Kidney (tissue), 14 donors: ENCODE results near the gene STARD5. TPM values are rescaled to one million over a fixed set of nuclear protein-coding genes. Genes with fewer than 3 reads are reported as not detected.

Experiments used
- DNase-seq, 5 donors: peaks; one replicate each; pipeline ENCODE4 v3.0.0-alpha.2; 2013 to 2020
- FAIRE-seq: peaks from 2 replicates; lab custom pipeline; 2012; peaks lifted over from hg19 to GRCh38; lab: Jason Lieb, UNC
- H3K27ac ChIP-seq, 2 donors: one replicate each; pipeline ENCODE4 v1.7.0; 2013; ENCODE audit warnings: low read depth in 2 of 2, low read length in 2 of 2, inconsistent platforms in 1 of 2
- H3K27me3 ChIP-seq: one replicate; pipeline ENCODE4 v1.7.1; 2013; ENCODE audit warnings: low read length, inconsistent platforms; ENCODE audit not compliant: control insufficient read depth, insufficient read depth
- H3K36me3 ChIP-seq, 3 donors: one replicate each; pipeline versions ENCODE4 v1.7.0 to v1.7.1; 2013; ENCODE audit warnings: low read length in 3 of 3, control low read depth in 1 of 3, inconsistent platforms in 1 of 3; ENCODE audit not compliant: insufficient read depth in 3 of 3, control insufficient read depth in 2 of 3
- H3K4me1 ChIP-seq, 3 donors: one replicate each; pipeline versions ENCODE4 v1.7.0 to v1.7.1; 2013; ENCODE audit warnings: low read length in 3 of 3, inconsistent platforms in 1 of 3, low read depth in 1 of 3; ENCODE audit not compliant: control insufficient read depth in 2 of 3, insufficient read depth in 2 of 3
- H3K4me3 ChIP-seq, 3 donors: one replicate each; pipeline versions ENCODE4 v1.7.0 to v1.8.1; 2013; ENCODE audit warnings: low read length in 3 of 3, control low read depth in 1 of 3, inconsistent platforms in 1 of 3
- H3K9ac ChIP-seq, 3 donors: one replicate each; pipeline versions ENCODE4 v1.7.0 to v1.7.1; 2013; ENCODE audit warnings: low read length in 3 of 3, control low read depth in 1 of 3, inconsistent platforms in 1 of 3
- H3K9me3 ChIP-seq, 3 donors: one replicate each; pipeline versions ENCODE4 v1.7.0 to v1.7.1; 2013; ENCODE audit warnings: low read length in 3 of 3, control low read depth in 1 of 3, inconsistent platforms in 1 of 3; ENCODE audit not compliant: control insufficient read depth in 2 of 3, insufficient read depth in 1 of 3
- intact Hi-C: fragments of 100-400 bp; cut with DNase I; formaldehyde crosslinking; loops from one replicate; pipeline ENCODE4 v1.11.1; 2022
- polyA plus RNA-seq: library from polyadenylated mRNA; stranded (reverse); fragments of 350-450 nt; fragmentation: Illumina TruSeq; extraction: RNeasy Lipid Tissue Mini Kit (QIAGEN cat#74804); gene quantifications from one replicate; pipeline ENCODE4 v1.2.3, GENCODE V29; 2014; ENCODE audit warnings: low read depth, low replicate concordance; ENCODE audit not compliant: insufficient read depth
- total RNA-seq: library from RNA; stranded (reverse); fragmentation: NEBNext Ultra II Directional; extraction: Animal tissue kit (Norgen Biotek cat#: 25700); gene quantifications from one replicate; pipeline ENCODE4 v1.2.1, GENCODE V29; 2021
- TF ChIP-seq, protein P1 (sequence below): IDR thresholded peaks from 3 replicates; pipeline ENCODE4 v1.5.1; 2012; ENCODE audit warnings: mild to moderate bottlenecking, moderate library complexity, borderline replicate concordance; ENCODE audit not compliant: insufficient read depth; ENCODE audit errors: extremely low read depth
- donor health status: control.
- donor health status: control.
- donor health status: control.
- donor health status: control.
- donor health status: control.
- donor health status: DM: yes; HTN: yes; CAD: no.
- donor health status: Normal renal cell carcinoma (clear cell type).

The STARD5 gene
- total and polyA plus RNA-seq, 2 donors from 2014 or later = 3.2 to 4.1 TPM

DNA sequence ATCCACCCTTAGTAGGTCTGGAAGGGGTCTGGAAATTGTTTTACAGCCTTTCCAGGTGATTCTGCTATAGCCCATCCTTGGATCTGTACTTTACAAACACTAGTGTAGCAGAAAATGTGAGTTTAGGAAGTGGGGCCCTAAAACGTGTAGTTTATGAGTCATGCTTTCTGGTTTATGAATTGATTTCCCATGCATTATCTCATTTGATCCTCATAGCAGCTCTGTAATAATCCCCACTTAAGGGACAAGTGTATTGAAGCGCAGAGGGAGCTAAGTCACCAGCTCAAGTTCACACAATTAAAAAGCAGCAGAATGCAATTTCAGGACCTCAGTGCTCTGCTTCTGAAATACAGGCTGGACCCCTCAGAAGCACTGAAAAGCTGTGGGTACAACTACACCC lies 22.7 kb upstream of the STARD5 start:
- no peak for DNase-seq
- H3K27ac ChIP-seq = no peak overlapping the region
- H3K9ac ChIP-seq = no peak overlapping the region
- no peaks in the 10 kb centered on the region for H3K27me3 ChIP-seq
- no peak for FAIRE-seq
- H3K4me3 ChIP-seq = no peak overlapping the region
- no peaks in the 10 kb centered on the region for H3K4me1 ChIP-seq
- TF ChIP-seq, protein P1, sequence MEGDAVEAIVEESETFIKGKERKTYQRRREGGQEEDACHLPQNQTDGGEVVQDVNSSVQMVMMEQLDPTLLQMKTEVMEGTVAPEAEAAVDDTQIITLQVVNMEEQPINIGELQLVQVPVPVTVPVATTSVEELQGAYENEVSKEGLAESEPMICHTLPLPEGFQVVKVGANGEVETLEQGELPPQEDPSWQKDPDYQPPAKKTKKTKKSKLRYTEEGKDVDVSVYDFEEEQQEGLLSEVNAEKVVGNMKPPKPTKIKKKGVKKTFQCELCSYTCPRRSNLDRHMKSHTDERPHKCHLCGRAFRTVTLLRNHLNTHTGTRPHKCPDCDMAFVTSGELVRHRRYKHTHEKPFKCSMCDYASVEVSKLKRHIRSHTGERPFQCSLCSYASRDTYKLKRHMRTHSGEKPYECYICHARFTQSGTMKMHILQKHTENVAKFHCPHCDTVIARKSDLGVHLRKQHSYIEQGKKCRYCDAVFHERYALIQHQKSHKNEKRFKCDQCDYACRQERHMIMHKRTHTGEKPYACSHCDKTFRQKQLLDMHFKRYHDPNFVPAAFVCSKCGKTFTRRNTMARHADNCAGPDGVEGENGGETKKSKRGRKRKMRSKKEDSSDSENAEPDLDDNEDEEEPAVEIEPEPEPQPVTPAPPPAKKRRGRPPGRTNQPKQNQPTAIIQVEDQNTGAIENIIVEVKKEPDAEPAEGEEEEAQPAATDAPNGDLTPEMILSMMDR = no peak
- no peaks in the 10 kb centered on the region for H3K9me3 ChIP-seq
- intact Hi-C loops = no loop called here
- no peaks in the 10 kb centered on the region for H3K36me3 ChIP-seq

GRCh38 chr15:81343371-81343770 lies 19.4 kb upstream of the STARD5 start:
- no peaks in the 10 kb centered on the region for H3K9me3 ChIP-seq
- intact Hi-C loops = no loop called here
- no peak for DNase-seq
- H3K36me3 ChIP-seq = no peaks in the 10 kb centered on the region
- no peak overlapping the region for H3K27ac ChIP-seq
- H3K4me1 ChIP-seq = no peaks in the 10 kb centered on the region
- H3K9ac ChIP-seq = no peak overlapping the region
- H3K4me3 ChIP-seq = no peak overlapping the region
- FAIRE-seq = no peak
- TF ChIP-seq, protein P1 = no peak
- H3K27me3 ChIP-seq = no peaks in the 10 kb centered on the region

DNA sequence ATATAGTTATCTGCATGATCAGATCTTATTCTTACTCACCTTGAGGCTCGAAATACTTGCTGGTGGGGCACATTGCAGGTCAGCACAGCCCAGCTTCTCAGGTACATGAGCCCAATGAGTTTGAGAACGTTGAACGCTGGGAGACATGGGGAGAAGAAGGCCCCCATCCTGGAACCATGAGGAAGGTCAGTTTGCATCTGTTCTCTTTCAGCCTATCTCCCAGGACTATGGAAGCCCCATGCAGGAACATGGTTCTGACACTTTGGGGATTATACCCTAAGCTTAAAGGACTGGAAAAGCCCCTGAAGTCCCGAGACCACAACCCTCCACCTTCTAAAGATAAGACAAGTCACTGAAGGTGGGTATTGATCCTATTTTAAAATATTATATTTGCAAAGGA lies 17.4 kb upstream of the STARD5 start:
- FAIRE-seq (no peak), DNase-seq (no peak)
- no peaks in the 10 kb centered on the region for H3K4me1 ChIP-seq
- H3K36me3 ChIP-seq = no peaks in the 10 kb centered on the region
- no peaks in the 10 kb centered on the region for H3K9me3 ChIP-seq
- H3K9ac ChIP-seq = no peak overlapping the region
- intact Hi-C loops = no loop called here
- no peaks in the 10 kb centered on the region for H3K27me3 ChIP-seq
- H3K27ac ChIP-seq = no peak overlapping the region
- TF ChIP-seq, protein P1 = no peak
- no peak overlapping the region for H3K4me3 ChIP-seq

DNA sequence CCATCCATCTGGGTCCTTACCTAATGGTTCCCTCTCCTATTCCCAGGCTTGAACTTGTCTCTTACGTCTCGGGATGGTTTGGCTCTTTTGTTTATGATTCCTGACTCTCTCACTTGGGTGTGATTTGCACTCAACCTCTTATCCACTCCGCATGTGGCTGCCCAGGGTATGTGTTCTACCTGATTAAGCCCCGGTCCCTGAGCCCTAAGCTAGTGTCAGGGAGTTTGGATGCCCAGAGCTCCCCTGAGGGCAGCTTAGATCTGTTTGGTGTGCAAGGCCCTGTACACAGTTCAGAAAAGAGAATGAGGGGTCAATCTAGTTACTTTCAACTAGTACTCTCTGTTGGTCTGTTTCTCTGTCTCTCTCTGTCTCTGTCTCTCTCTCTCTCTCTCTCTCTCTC lies 15.9 kb upstream of the STARD5 start:
- no peak overlapping the region for H3K27ac ChIP-seq

More for the DNA sequence above, 15.9 kb upstream of the STARD5 start:
- Histone ChIP-seq H3K27me3 (no peaks in the 10 kb centered on the region), H3K36me3 (no peaks in the 10 kb centered on the region), H3K4me1 (no peaks in the 10 kb centered on the region), H3K4me3 (no peak overlapping the region), H3K9ac (no peak overlapping the region), H3K9me3 (no peaks in the 10 kb centered on the region)
- TF ChIP-seq, protein P1 = no peak
- FAIRE-seq = no peak
- no peak for DNase-seq
- intact Hi-C loops = loop anchor here (10.0 kb wide), 1 partner anchor 55 kb away; no protein-coding TSS in a partner anchor
